Psoas muscle (tissue), 8 donors: ENCODE data around the gene ADCK1. TPM values are rescaled to one million over a fixed set of nuclear protein-coding genes. Genes with fewer than 3 reads are reported as not detected.

ENCODE experiments used
- ATAC-seq, 4 donors: fragments of 200-7000 bp; cut with Tn5 transposase; one replicate each; pipeline ENCODE4 v1.9.1; 2020; ENCODE audit warnings: moderate library complexity in 3 of 4, mild to moderate bottlenecking in 2 of 4
- DNase-seq, 2 donors: peaks; one replicate each; pipeline ENCODE4 v3.0.0-alpha.2; 2020
- H3K27ac ChIP-seq: fragments of 200-600 bp; one replicate; pipeline ENCODE4 v1.8.0; 2022
- H3K27me3 ChIP-seq, 3 donors: fragments of 200-600 bp in 1 of 3; one replicate each; pipeline versions ENCODE4 v1.6.1 to v1.8.0; 2013 to 2022; ENCODE audit warnings: low read length in 2 of 3, mild to moderate bottlenecking in 2 of 3, moderate library complexity in 1 of 3; ENCODE audit not compliant: insufficient read depth in 3 of 3
- H3K36me3 ChIP-seq, 2 donors: fragments of 200-600 bp in 1 of 2; one replicate each; pipeline versions ENCODE4 v1.6.1 to v1.8.0; 2013 to 2022; ENCODE audit warnings: low read depth in 1 of 2, mild to moderate bottlenecking in 1 of 2, moderate library complexity in 1 of 2; ENCODE audit not compliant: insufficient read depth in 1 of 2
- H3K4me1 ChIP-seq: fragments of 200-600 bp; one replicate; pipeline ENCODE4 v1.8.0; 2022
- H3K4me3 ChIP-seq: fragments of 200-600 bp; one replicate; pipeline ENCODE4 v1.8.0; 2022; ENCODE audit warnings: mild to moderate bottlenecking
- H3K9me3 ChIP-seq: fragments of 200-600 bp; one replicate; pipeline ENCODE4 v1.8.0; 2022
- CTCF ChIP-seq: fragments of 200-600 bp; IDR thresholded peaks from one replicate; pipeline ENCODE4 v1.8.0; 2022; ENCODE audit warnings: antibody characterized with exemption
- WGBS, 3 donors: extraction: QIAGEN DNeasy Blood & Tissue Kit; methylation state at CpG; one replicate each; pipeline versions ENCODE4 v1.1.6 to v1.1.7; 2013; 5-methylcytosine and 5-hydroxymethylcytosine counted together
- intact Hi-C, 2 donors: fragments of 100-400 bp; cut with DNase I; formaldehyde crosslinking; loops; one replicate each; pipeline versions ENCODE4 v1.11.0 to v1.14.2; 2022
- polyA plus RNA-seq, 3 donors: library from polyadenylated mRNA; stranded (reverse); fragments of 200-250 nt; gene quantifications; one replicate each; pipeline ENCODE4 v1.2.3, GENCODE V29; 2013
- total RNA-seq, 4 donors: library from RNA; stranded (reverse); fragmentation: NEBNext Ultra II Directional in 2 of 4; extraction: Animal tissue kit (Norgen Biotek cat#: 25700) in 2 of 4; gene quantifications; one replicate each; pipeline versions ENCODE4 v1.2.1 to v1.2.4, GENCODE V29; 2021 to 2023
- donor health status: healthy with polysubstance abuse.
- donor health status: DM: no; HTN: no; CAD: no; lungs with moderate emphysema.
- donor health status: Bipolar disorder and iron deficiency.
- donor health status: healthy.
- donor health status: DM: yes; HTN: yes; CAD: no.
- donor health status: DM: no; HTN: no; CAD: no.
- donor health status: DM: no; HTN: no; CAD: no.
- donor health status: DM: yes; HTN: yes; CAD: no.

ADCK1 gene
- total and polyA plus RNA-seq, 7 donors: 3.8 to 9.1 (median 6.6) TPM

- Histone ChIP-seq H3K36me3 (no peaks in the 10 kb centered on the region), H3K27me3 (no peaks in the 10 kb centered on the region), H3K4me1 (peaks cover 5% of the 10 kb centered on the region), H3K9me3 (no peaks in the 10 kb centered on the region), H3K27ac (no peak overlapping the region), H3K4me3 (no peak overlapping the region)
- ATAC-seq: no peak
- DNase-seq: no peak
- TF ChIP-seq CTCF: no peak
- intact Hi-C loops: loop anchor here in 1 of 2 donors (10.0 kb wide), 1 partner anchor 825 kb away; no protein-coding TSS in a partner anchor
Observed at GRCh38 chr14:77869340-77869739, 69.4 kb downstream of the ADCK1 start.

GRCh38 chr14:77870646-77871045, 70.7 kb downstream of the ADCK1 start:
- no peak overlapping the region for H3K4me3 ChIP-seq
- peaks cover 5% of the 10 kb centered on the region for H3K4me1 ChIP-seq
- peak in 1 of 2 donors; percentile 20 for DNase-seq
- H3K36me3 ChIP-seq: no peaks in the 10 kb centered on the region
- no peak for TF ChIP-seq CTCF
- 60 to 73% (median 72%) methylated on average over 4 of the region's 4 CpGs for WGBS, 3 donors
- H3K27me3 ChIP-seq: no peaks in the 10 kb centered on the region
- no peak for ATAC-seq
- intact Hi-C loops: no loop called here
- no peak overlapping the region for H3K27ac ChIP-seq
- no peaks in the 10 kb centered on the region for H3K9me3 ChIP-seq

- 91 to 98% (median 93%) methylated on average over 8 of the region's 8 CpGs for WGBS, 3 donors
- no peaks in the 10 kb centered on the region for H3K9me3 ChIP-seq
- TF ChIP-seq CTCF: no peak
- no peak overlapping the region for H3K4me3 ChIP-seq
- peaks cover 5% of the 10 kb centered on the region for H3K4me1 ChIP-seq
- no peaks in the 10 kb centered on the region for H3K27me3 ChIP-seq
- H3K36me3 ChIP-seq: no peaks in the 10 kb centered on the region
- intact Hi-C loops: no loop called here
- H3K27ac ChIP-seq: no peak overlapping the region
- ATAC-seq (no peak), DNase-seq (no peak)
Observed at GRCh38 chr14:77872152-77872551, 72.2 kb downstream of the ADCK1 start.

GRCh38 chr14:77872983-77873382, 73.1 kb downstream of the ADCK1 start:
- Histone ChIP-seq H3K9me3 (no peaks in the 10 kb centered on the region), H3K36me3 (no peaks in the 10 kb centered on the region), H3K4me1 (peaks cover 5% of the 10 kb centered on the region), H3K27me3 (no peaks in the 10 kb centered on the region), H3K4me3 (no peak overlapping the region), H3K27ac (no peak overlapping the region)
- no peak for TF ChIP-seq CTCF
- no peak for ATAC-seq
- no peak for DNase-seq
- WGBS, 3 donors: 81 to 92% (median 82%) methylated on average over 4 of the region's 4 CpGs
- intact Hi-C loops: no loop called here

GRCh38 chr14:77878783-77879182, 78.9 kb downstream of the ADCK1 start:
- Histone ChIP-seq H3K9me3 (no peaks in the 10 kb centered on the region), H3K4me3 (no peak overlapping the region), H3K27ac (no peak overlapping the region), H3K36me3 (no peaks in the 10 kb centered on the region), H3K27me3 (no peaks in the 10 kb centered on the region), H3K4me1 (no peaks in the 10 kb centered on the region)
- no peak for TF ChIP-seq CTCF
- DNase-seq (no peak), ATAC-seq (no peak)
- intact Hi-C loops: no loop called here
- 53 to 67% (median 60%) methylated on average over 4 of the region's 4 CpGs for WGBS, 3 donors
